Stimulated activated memory B cell treated with anti-CD40 and anti-IgM and Interleukin-4, amounts not matched to agents 10 μg/mL and 1 μg/mL and 100 μg/mL, for 72 hours (primary cell): ENCODE measurements around the gene ABCA3.

ENCODE experiments used
- ATAC-seq: fragments of 150-1000 bp; cut with Tn5 transposase; 2 replicates; pipeline ENCODE4 v1.10.0; 2021
- H3K27ac Mint-ChIP-seq: one replicate; pipeline ENCODE4 v1.8.0; 2022; ENCODE audit warnings: mild to moderate bottlenecking, mixed read lengths
- H3K27me3 Mint-ChIP-seq: one replicate; pipeline ENCODE4 v1.8.0; 2022; ENCODE audit warnings: mixed read lengths
- H3K36me3 Mint-ChIP-seq: one replicate; pipeline ENCODE4 v1.8.0; 2022; ENCODE audit warnings: mixed read lengths
- H3K4me1 Mint-ChIP-seq: one replicate; pipeline ENCODE4 v1.8.0; 2022; ENCODE audit warnings: mixed read lengths
- H3K4me3 Mint-ChIP-seq: one replicate; pipeline ENCODE4 v1.8.0; 2022; ENCODE audit warnings: mild to moderate bottlenecking, moderate library complexity, mixed read lengths
- H3K9me3 Mint-ChIP-seq: one replicate; pipeline ENCODE4 v1.8.0; 2022; ENCODE audit warnings: mixed read lengths

Gene ABCA3

GRCh38 chr16:2233872-2234812, 106.4 kb downstream of the ABCA3 start:
- H3K27ac Mint-ChIP-seq = no peak overlapping the region
- no peaks in the 10 kb centered on the region for H3K4me1 Mint-ChIP-seq

GRCh38 chr16:2233046-2233775, 107.3 kb downstream of the ABCA3 start:
- H3K36me3 Mint-ChIP-seq = peaks cover 49% of the 10 kb centered on the region
- no peaks in the 10 kb centered on the region for H3K9me3 Mint-ChIP-seq
- H3K4me3 Mint-ChIP-seq = no peak overlapping the region
- no peaks in the 10 kb centered on the region for H3K4me1 Mint-ChIP-seq
- ATAC-seq = no peak
- H3K27me3 Mint-ChIP-seq = no peaks in the 10 kb centered on the region
- H3K27ac Mint-ChIP-seq = no peak overlapping the region

More at GRCh38 chr16:2233872-2234812, 106.4 kb downstream of the ABCA3 start:
- Mint-ChIP-seq H3K4me3 (no peak overlapping the region), H3K9me3 (no peaks in the 10 kb centered on the region), H3K27me3 (no peaks in the 10 kb centered on the region), H3K36me3 (peaks cover 45% of the 10 kb centered on the region)
- ATAC-seq = no peak

DNA sequence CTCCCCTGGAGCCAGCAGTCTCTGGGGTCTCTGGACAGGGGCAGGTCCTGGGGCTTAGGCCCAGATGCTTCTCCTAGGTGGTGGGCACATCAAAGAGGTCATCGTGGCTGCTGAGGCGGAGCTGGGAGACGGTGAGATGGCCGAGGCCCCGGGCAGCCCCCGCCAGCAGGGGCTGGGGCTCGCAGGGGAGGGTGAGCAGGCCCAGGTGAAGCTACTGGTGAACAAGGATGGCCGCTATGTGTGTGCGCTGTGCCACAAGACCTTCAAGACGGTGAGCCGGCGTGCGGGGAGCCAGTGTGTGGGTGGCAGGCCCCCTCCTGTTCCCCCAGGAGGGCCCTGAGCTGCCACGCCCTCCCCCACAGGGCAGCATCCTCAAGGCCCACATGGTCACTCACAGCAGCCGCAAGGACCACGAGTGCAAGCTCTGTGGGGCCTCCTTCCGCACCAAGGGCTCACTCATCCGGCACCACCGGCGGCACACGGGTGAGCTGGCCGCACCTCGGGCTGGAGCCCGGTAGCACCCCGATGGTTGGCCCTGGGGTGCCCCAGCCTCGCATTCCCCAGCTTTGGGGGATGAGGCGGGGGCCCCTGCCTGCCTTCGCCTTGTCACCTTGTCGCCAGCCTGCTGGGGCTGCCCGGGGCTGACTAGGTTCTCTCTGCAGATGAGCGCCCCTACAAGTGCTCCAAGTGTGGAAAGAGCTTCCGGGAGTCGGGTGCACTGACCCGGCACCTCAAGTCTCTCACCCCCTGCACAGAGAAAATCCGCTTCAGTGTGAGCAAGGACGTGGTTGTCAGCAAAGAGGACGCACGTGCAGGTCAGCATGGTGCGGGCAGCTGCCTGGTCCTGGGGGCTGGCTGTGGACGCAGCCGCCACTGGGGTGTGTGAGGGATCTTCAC, 108.2 kb downstream of the ABCA3 start:
- Mint-ChIP-seq H3K27me3 (no peaks in the 10 kb centered on the region), H3K4me3 (no peak overlapping the region), H3K9me3 (no peaks in the 10 kb centered on the region), H3K4me1 (no peaks in the 10 kb centered on the region), H3K36me3 (peaks cover 49% of the 10 kb centered on the region), H3K27ac (no peak overlapping the region)
- ATAC-seq = no peak

GRCh38 chr16:2231016-2231931, 109.3 kb downstream of the ABCA3 start:
- Mint-ChIP-seq H3K9me3 (no peaks in the 10 kb centered on the region), H3K27ac (no peak overlapping the region), H3K4me3 (no peak overlapping the region), H3K27me3 (no peaks in the 10 kb centered on the region), H3K36me3 (peaks cover 49% of the 10 kb centered on the region), H3K4me1 (no peaks in the 10 kb centered on the region)
- ATAC-seq = no peak

DNA sequence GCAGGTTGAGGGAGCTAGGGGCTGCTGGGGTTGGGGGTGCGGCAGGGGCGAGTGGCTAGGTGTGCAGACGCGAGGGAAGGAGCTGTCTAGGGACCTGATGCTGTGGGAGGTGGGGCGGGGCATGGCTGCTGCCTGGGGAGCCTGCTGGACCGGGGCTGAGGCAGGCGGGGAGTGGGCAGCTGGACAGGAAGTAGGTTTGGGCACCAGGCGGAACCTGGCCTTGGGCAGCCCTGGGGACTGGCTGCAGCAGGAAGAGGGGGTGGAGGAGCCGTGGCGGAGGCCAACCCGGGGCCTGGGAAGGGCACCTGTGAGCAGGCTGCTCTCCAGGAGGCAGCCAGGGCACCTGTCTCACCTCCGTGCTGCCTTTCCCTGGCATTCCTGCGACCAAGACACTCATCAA, 110.2 kb downstream of the ABCA3 start:
- Mint-ChIP-seq H3K27ac (no peak overlapping the region), H3K36me3 (peaks cover 43% of the 10 kb centered on the region), H3K4me3 (no peak overlapping the region), H3K4me1 (no peaks in the 10 kb centered on the region), H3K27me3 (no peaks in the 10 kb centered on the region), H3K9me3 (no peaks in the 10 kb centered on the region)
- ATAC-seq = no peak

DNA sequence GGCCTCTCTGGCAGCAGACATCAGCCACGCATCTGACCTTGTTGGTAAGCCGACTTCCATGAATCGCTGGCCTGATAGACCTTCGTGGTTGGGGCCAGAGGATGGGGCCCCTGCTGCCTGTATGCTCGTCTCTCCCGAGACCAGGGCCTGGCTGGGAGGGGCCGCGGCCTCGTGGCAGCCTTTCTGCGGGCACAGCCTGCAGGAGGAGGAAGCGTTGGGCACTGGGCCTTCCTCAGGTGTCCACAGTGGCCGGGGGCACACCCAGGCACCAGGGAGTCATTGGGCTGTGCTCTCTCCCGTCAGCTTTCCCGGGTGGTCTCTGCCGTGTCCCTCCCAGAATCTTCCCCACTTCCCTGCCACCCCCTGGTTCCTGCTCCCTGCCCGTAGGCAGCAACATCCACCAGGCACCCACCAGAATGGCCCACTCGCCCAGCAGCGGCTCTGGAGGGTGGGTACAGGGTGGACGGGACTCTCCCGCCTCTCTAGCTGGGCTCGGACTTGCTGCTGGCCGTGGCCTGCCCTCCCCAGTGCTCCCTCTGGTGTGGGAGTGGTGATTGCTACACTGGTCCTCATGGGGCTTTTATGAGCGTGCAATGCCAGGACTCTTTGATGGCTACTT, 110.8 kb downstream of the ABCA3 start:
- H3K27me3 Mint-ChIP-seq = no peaks in the 10 kb centered on the region
- H3K27ac Mint-ChIP-seq = no peak overlapping the region
- H3K36me3 Mint-ChIP-seq = peaks cover 36% of the 10 kb centered on the region
- no peak overlapping the region for H3K4me3 Mint-ChIP-seq
- ATAC-seq = no peak
- no peaks in the 10 kb centered on the region for H3K9me3 Mint-ChIP-seq
- peaks cover 3% of the 10 kb centered on the region for H3K4me1 Mint-ChIP-seq

GRCh38 chr16:2229091-2229490, 111.4 kb downstream of the ABCA3 start:
- no peak overlapping the region for H3K4me3 Mint-ChIP-seq
- no peak for ATAC-seq
- no peaks in the 10 kb centered on the region for H3K27me3 Mint-ChIP-seq
- peaks cover 31% of the 10 kb centered on the region for H3K36me3 Mint-ChIP-seq
- peaks cover 10% of the 10 kb centered on the region for H3K4me1 Mint-ChIP-seq
- H3K9me3 Mint-ChIP-seq = no peaks in the 10 kb centered on the region
- H3K27ac Mint-ChIP-seq = no peak overlapping the region

GRCh38 chr16:2228161-2228824, 112.2 kb downstream of the ABCA3 start:
- H3K27me3 Mint-ChIP-seq = no peaks in the 10 kb centered on the region
- no peak overlapping the region for H3K4me3 Mint-ChIP-seq
- peaks cover 24% of the 10 kb centered on the region for H3K36me3 Mint-ChIP-seq
- peaks cover 12% of the 10 kb centered on the region for H3K4me1 Mint-ChIP-seq
- ATAC-seq = no peak
- no peaks in the 10 kb centered on the region for H3K9me3 Mint-ChIP-seq
- H3K27ac Mint-ChIP-seq = no peak overlapping the region

GRCh38 chr16:2226918-2227317, 113.6 kb downstream of the ABCA3 start:
- peaks cover 12% of the 10 kb centered on the region for H3K4me1 Mint-ChIP-seq
- no peak overlapping the region for H3K4me3 Mint-ChIP-seq
- H3K27ac Mint-ChIP-seq = no peak overlapping the region
- no peaks in the 10 kb centered on the region for H3K9me3 Mint-ChIP-seq
- H3K36me3 Mint-ChIP-seq = peaks cover 22% of the 10 kb centered on the region
- ATAC-seq = no peak
- no peaks in the 10 kb centered on the region for H3K27me3 Mint-ChIP-seq

DNA sequence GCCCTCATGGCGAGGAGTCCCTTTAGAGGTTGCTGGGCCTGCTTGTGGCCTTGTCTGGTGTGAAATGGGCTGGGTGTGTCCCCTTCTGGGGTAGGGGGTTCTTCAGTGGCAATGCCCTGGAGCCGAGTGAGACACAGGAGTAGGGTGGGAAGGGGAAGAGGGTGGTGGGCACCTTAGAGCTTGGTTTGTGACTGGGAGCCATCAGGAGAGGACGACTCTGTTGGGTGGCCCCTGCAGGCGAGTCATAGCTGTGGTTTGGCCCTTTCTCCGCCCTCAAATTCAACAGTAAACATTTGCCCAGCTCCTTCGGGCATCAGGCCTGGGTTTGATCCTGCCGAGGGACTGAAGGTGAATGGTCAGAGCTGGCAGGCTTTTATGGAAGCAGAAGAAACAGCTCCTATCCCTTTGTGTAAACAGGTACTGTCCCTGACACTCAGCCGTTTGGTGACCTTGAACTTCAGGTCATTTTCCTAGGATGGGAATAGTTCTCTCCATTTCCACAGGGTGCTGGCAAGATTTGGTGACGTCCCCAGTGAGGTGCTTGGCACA, 114.2 kb downstream of the ABCA3 start:
- H3K27me3 Mint-ChIP-seq = no peaks in the 10 kb centered on the region

More for the DNA sequence above, 114.2 kb downstream of the ABCA3 start:
- Mint-ChIP-seq H3K27ac (no peak overlapping the region), H3K9me3 (no peaks in the 10 kb centered on the region), H3K4me3 (no peak overlapping the region), H3K36me3 (peaks cover 16% of the 10 kb centered on the region), H3K4me1 (peaks cover 12% of the 10 kb centered on the region)
- ATAC-seq = no peak
